GM12891 (cell line): ENCODE data around the gene TMEM87B.

Experiments used
- PAX5 ChIP-seq: IDR thresholded peaks from 2 replicates; pipeline ENCODE4 v1.6.1; 2011; ENCODE audit warnings: low read length, moderate library complexity, mild to moderate bottlenecking; ENCODE audit not compliant: insufficient read depth, severe bottlenecking
- POLR2A ChIP-seq: IDR thresholded peaks from 2 replicates; pipeline ENCODE4 v1.6.1; 2011; ENCODE audit warnings: low read depth, low read length, control low read depth
- POLR2AphosphoS5 ChIP-seq: IDR thresholded peaks from 2 replicates; pipeline ENCODE4 v1.6.1; 2011; ENCODE audit warnings: low read depth, low read length, control low read depth
- SPI1 ChIP-seq: IDR thresholded peaks from 2 replicates; pipeline ENCODE4 v1.6.1; 2011; ENCODE audit warnings: low read depth, low read length, control low read depth
- TAF1 ChIP-seq: IDR thresholded peaks from 2 replicates; pipeline ENCODE4 v1.6.1; 2011; ENCODE audit warnings: low read depth, low read length, control low read depth

GRCh38 chr2:112168422-112169124 is 113.5 kb downstream of the TMEM87B start:
- TF ChIP-seq POLR2A (no peak), TAF1 (no peak), SPI1 (no peak), POLR2AphosphoS5 (no peak), PAX5 (no peak)
